Urothelium cell line (cell line): ENCODE measurements around the gene WSCD1.

Experiments
- DNase-seq: peaks from one replicate; pipeline ENCODE4 v3.0.0; 2011; ENCODE audit warnings: low spot score, mixed read lengths
- FAIRE-seq: peaks from 2 replicates; lab custom pipeline; 2011; peaks lifted over from hg19 to GRCh38; lab: Jason Lieb, UNC

Gene WSCD1

GRCh38 chr17:6104956-6105648 is 34.9 kb downstream of the WSCD1 start:
- FAIRE-seq = no peak
- DNase-seq = no peak

- DNase-seq = no peak
- no peak for FAIRE-seq
These were observed 35.4 kb downstream of the WSCD1 start for GRCh38 chr17:6105649-6106007.

GRCh38 chr17:6106212-6106611 is 36.0 kb downstream of the WSCD1 start:
- DNase-seq = no peak
- no peak for FAIRE-seq

GRCh38 chr17:6107791-6108190 is 37.6 kb downstream of the WSCD1 start:
- no peak for FAIRE-seq

GRCh38 chr17:6108382-6108781 is 38.2 kb downstream of the WSCD1 start:
- DNase-seq (no peak), FAIRE-seq (no peak)

More at GRCh38 chr17:6107791-6108190, 37.6 kb downstream of the WSCD1 start:
- DNase-seq = no peak

- FAIRE-seq (no peak), DNase-seq (no peak)
These were observed 38.8 kb downstream of the WSCD1 start for GRCh38 chr17:6108987-6109386.

- DNase-seq (no peak), FAIRE-seq (no peak)
These were observed 39.4 kb downstream of the WSCD1 start for GRCh38 chr17:6109536-6109935.

- FAIRE-seq (no peak), DNase-seq (no peak)
These were observed 39.9 kb downstream of the WSCD1 start for GRCh38 chr17:6110088-6110487.

GRCh38 chr17:6110592-6110991 is 40.4 kb downstream of the WSCD1 start:
- DNase-seq (peak; percentile 48), FAIRE-seq (no peak)

- no peak for DNase-seq
- FAIRE-seq = no peak
These were observed 50.2 kb downstream of the WSCD1 start for GRCh38 chr17:6120351-6120750.

GRCh38 chr17:6124856-6125255 is 54.7 kb downstream of the WSCD1 start:
- DNase-seq = no peak
- no peak for FAIRE-seq

GRCh38 chr17:6126768-6127167 is 56.6 kb downstream of the WSCD1 start:
- DNase-seq (no peak), FAIRE-seq (no peak)

GRCh38 chr17:6134721-6135120 is 64.5 kb downstream of the WSCD1 start:
- FAIRE-seq = no peak
- no peak for DNase-seq

- DNase-seq = no peak
- no peak for FAIRE-seq
These were observed 65.1 kb downstream of the WSCD1 start for GRCh38 chr17:6135236-6135635.

GRCh38 chr17:6135996-6136395 is 65.8 kb downstream of the WSCD1 start:
- DNase-seq (no peak), FAIRE-seq (no peak)

- no peak for DNase-seq
- FAIRE-seq = no peak
These were observed 67.7 kb downstream of the WSCD1 start for GRCh38 chr17:6137716-6138502.

GRCh38 chr17:6138761-6139446 is 68.7 kb downstream of the WSCD1 start:
- FAIRE-seq = no peak
- DNase-seq = no peak

- DNase-seq = no peak
- FAIRE-seq = no peak
These were observed 69.3 kb downstream of the WSCD1 start for GRCh38 chr17:6139447-6139832.

- FAIRE-seq (no peak), DNase-seq (no peak)
These were observed 70.0 kb downstream of the WSCD1 start for GRCh38 chr17:6140188-6140587.

- DNase-seq (no peak), FAIRE-seq (no peak)
These were observed 70.7 kb downstream of the WSCD1 start for GRCh38 chr17:6140728-6141330.

- DNase-seq (no peak), FAIRE-seq (no peak)
These were observed 72.5 kb downstream of the WSCD1 start for GRCh38 chr17:6142701-6143100.
